ENCODE measurements around the gene SVOP. TPM values are rescaled to one million over a fixed set of nuclear protein-coding genes. Genes with fewer than 3 reads are reported as not detected.

The SVOP gene
- total RNA-seq, 1 donor from 2014 or later: not detected

DNA sequence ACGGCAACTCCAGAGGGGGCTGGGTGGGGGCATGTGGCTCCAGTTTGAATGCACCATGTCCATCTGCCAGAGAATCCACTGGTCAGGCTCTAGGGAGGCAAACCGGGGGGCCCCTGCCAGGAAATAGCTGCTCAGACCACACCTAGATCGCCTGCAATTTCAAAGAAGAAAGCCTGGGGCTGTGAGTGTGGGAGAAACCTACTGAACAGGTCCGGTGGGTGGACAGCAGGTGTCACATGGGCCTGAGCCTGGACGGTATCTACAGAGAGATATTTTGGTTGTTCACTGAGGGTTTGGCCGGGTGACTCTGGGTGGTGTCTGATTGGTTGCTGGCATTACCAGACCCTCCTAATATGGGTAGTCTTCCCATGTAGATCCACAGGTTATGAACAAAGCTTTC, 109.0 kb downstream of the SVOP start:
- H3K36me3 Mint-ChIP-seq (ENCODE audit: low read depth): no peaks in the 10 kb centered on the region
- peaks cover 25% of the 10 kb centered on the region for H3K4me1 Mint-ChIP-seq (ENCODE audit: low read depth)
- DNase-seq (ENCODE audit: low spot score): no peak
- H3K27ac Mint-ChIP-seq (ENCODE audit: unreplicated experiment): no peak overlapping the region
- no peaks in the 10 kb centered on the region for H3K9me3 Mint-ChIP-seq (ENCODE audit: low read depth)
- H3K27me3 Mint-ChIP-seq (ENCODE audit: low read depth): no peaks in the 10 kb centered on the region
- TF ChIP-seq, protein P1, sequence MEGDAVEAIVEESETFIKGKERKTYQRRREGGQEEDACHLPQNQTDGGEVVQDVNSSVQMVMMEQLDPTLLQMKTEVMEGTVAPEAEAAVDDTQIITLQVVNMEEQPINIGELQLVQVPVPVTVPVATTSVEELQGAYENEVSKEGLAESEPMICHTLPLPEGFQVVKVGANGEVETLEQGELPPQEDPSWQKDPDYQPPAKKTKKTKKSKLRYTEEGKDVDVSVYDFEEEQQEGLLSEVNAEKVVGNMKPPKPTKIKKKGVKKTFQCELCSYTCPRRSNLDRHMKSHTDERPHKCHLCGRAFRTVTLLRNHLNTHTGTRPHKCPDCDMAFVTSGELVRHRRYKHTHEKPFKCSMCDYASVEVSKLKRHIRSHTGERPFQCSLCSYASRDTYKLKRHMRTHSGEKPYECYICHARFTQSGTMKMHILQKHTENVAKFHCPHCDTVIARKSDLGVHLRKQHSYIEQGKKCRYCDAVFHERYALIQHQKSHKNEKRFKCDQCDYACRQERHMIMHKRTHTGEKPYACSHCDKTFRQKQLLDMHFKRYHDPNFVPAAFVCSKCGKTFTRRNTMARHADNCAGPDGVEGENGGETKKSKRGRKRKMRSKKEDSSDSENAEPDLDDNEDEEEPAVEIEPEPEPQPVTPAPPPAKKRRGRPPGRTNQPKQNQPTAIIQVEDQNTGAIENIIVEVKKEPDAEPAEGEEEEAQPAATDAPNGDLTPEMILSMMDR (IDR thresholded peaks at IDR 0.05): no peak
- no peak overlapping the region for H3K4me3 Mint-ChIP-seq (ENCODE audit: unreplicated experiment)

DNA sequence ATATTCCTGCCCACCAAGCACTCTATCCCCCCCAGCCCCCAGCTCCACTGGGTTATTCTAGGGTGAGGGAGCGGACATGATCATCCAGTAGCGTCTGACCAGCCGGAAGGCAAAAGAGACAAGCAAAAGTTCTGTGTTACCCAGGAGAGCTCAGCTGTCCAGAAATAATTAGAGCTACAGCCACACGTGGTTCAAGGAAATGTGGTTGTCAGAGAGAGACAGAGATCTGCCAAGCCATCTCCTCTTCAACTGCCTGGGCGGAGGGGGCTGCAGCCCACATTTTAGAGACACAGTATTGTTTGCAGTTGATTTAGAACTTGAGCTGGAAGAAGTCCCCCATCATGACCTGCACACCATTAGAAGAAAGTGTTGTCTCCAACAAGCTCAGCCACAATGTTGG, 110.5 kb downstream of the SVOP start:
- Mint-ChIP-seq H3K36me3 (ENCODE audit: low read depth) (no peaks in the 10 kb centered on the region), H3K27ac (ENCODE audit: unreplicated experiment) (peak overlapping the region; percentile 41), H3K9me3 (ENCODE audit: low read depth) (no peaks in the 10 kb centered on the region), H3K4me3 (ENCODE audit: unreplicated experiment) (no peak overlapping the region), H3K27me3 (ENCODE audit: low read depth) (no peaks in the 10 kb centered on the region), H3K4me1 (ENCODE audit: low read depth) (peaks cover 20% of the 10 kb centered on the region)
- TF ChIP-seq, protein P1 (IDR thresholded peaks at IDR 0.05): no peak
- no peak for DNase-seq (ENCODE audit: low spot score)

DNA sequence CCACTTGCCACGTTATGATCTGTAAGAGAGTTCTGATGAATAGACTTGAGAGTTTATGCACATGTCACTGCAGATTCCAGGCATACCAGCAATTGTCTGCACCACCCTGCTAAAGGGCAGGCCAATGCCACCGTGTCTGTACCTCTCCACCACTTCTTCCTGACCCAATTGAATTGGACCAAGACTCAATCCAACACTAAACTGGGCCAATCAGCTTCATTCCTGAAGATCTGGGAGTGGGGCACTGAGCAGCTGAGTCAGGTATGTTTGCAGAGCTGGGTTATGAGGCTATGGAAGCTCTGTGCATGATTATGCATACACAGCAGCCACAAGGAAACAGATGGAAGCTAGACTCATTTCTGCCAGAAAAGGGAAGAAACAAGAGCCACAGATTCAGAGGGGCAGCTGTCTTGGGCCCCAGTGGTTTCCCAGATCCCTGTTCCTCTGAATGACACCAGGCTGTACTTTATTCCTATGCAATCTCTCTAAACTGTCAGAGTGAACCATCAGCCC, 113.0 kb downstream of the SVOP start:
- H3K4me1 Mint-ChIP-seq (ENCODE audit: low read depth): peaks cover 10% of the 10 kb centered on the region
- no peak overlapping the region for H3K27ac Mint-ChIP-seq (ENCODE audit: unreplicated experiment)
- H3K9me3 Mint-ChIP-seq (ENCODE audit: low read depth): no peaks in the 10 kb centered on the region
- no peak for DNase-seq (ENCODE audit: low spot score)
- TF ChIP-seq, protein P1 (IDR thresholded peaks at IDR 0.05): no peak
- no peaks in the 10 kb centered on the region for H3K36me3 Mint-ChIP-seq (ENCODE audit: low read depth)
- H3K27me3 Mint-ChIP-seq (ENCODE audit: low read depth): no peaks in the 10 kb centered on the region
- H3K4me3 Mint-ChIP-seq (ENCODE audit: unreplicated experiment): no peak overlapping the region

DNA sequence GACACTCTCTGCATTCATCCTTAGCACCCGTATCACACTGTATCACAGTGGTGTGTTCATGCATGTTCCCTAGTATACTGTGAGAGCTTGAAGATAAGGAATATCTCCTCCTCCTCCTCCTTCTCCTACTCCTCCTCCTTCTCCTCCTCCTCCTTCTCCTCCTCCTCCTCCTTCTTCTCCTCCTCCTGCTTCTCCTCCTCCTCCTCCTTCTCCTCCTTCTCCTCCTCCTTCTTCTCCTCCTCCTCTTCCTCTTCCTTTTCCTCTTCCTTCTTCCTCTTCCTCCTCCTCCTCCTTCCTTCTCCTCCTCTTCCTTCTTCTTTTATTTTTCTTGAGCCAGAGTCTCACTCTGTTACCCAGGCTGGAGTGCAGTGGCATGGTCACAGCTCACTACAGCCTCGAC, 113.9 kb downstream of the SVOP start:
- TF ChIP-seq, protein P1 (IDR thresholded peaks at IDR 0.05): no peak
- no peak overlapping the region for H3K4me3 Mint-ChIP-seq (ENCODE audit: unreplicated experiment)
- H3K27ac Mint-ChIP-seq (ENCODE audit: unreplicated experiment): no peak overlapping the region
- no peak for DNase-seq (ENCODE audit: low spot score)
- H3K36me3 Mint-ChIP-seq (ENCODE audit: low read depth): no peaks in the 10 kb centered on the region
- H3K27me3 Mint-ChIP-seq (ENCODE audit: low read depth): no peaks in the 10 kb centered on the region
- no peaks in the 10 kb centered on the region for H3K9me3 Mint-ChIP-seq (ENCODE audit: low read depth)
- H3K4me1 Mint-ChIP-seq (ENCODE audit: low read depth): peaks cover 10% of the 10 kb centered on the region

DNA sequence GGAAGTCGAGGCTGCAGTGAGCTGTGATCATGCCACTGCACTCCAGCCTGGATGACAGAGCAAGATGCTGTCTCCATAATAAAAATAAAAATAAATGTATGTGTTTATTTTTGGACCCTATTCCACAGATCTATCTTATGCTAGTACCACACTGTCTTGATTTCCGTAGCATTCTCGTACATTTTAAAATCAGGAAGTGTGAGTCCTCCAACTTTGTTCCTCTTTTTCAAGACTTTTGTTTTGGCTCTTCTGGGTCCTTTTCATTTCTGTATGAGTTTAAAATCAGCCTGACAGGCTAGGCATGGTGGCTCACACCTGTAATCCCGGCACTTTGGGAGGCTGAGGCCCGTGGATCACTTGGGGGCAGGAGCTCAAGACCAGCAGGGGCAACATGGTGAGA, 115.1 kb downstream of the SVOP start:
- Mint-ChIP-seq H3K27me3 (ENCODE audit: low read depth) (peaks cover 4% of the 10 kb centered on the region), H3K36me3 (ENCODE audit: low read depth) (no peaks in the 10 kb centered on the region), H3K4me1 (ENCODE audit: low read depth) (peaks cover 10% of the 10 kb centered on the region), H3K9me3 (ENCODE audit: low read depth) (no peaks in the 10 kb centered on the region), H3K4me3 (ENCODE audit: unreplicated experiment) (no peak overlapping the region), H3K27ac (ENCODE audit: unreplicated experiment) (no peak overlapping the region)
- TF ChIP-seq, protein P1 (IDR thresholded peaks at IDR 0.05): no peak
- no peak for DNase-seq (ENCODE audit: low spot score)
